ENCODE data around the gene GID8.

DNA sequence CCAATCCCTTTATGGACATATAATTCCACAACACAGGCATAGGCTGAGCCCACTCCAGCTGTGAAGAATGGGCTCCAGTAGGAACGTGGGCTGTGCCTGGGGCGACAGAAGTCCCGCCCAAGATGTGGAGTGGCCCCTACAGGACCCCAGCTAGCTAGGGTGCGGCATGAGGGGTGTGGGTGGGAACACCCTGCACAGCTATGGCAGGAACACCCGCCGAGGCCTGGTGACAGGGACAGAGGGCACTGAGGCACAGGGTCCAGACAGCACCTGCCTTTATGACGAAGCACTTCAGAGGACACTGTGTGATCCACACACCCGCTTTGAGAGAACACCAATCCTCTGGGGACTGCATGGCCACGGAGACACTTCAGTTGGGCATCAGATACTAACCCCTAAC lies 48.1 kb upstream of the GID8 start:
- TF ChIP-seq, protein P1, sequence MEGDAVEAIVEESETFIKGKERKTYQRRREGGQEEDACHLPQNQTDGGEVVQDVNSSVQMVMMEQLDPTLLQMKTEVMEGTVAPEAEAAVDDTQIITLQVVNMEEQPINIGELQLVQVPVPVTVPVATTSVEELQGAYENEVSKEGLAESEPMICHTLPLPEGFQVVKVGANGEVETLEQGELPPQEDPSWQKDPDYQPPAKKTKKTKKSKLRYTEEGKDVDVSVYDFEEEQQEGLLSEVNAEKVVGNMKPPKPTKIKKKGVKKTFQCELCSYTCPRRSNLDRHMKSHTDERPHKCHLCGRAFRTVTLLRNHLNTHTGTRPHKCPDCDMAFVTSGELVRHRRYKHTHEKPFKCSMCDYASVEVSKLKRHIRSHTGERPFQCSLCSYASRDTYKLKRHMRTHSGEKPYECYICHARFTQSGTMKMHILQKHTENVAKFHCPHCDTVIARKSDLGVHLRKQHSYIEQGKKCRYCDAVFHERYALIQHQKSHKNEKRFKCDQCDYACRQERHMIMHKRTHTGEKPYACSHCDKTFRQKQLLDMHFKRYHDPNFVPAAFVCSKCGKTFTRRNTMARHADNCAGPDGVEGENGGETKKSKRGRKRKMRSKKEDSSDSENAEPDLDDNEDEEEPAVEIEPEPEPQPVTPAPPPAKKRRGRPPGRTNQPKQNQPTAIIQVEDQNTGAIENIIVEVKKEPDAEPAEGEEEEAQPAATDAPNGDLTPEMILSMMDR (IDR thresholded peaks at IDR 0.05; ENCODE audit: poor library complexity, severe bottlenecking), result no peak
- TF ChIP-seq TAF1 (IDR thresholded peaks at IDR 0.05; ENCODE audit: low read depth) (no peak), EZH2 (IDR thresholded peaks at IDR 0.05; ENCODE audit: borderline replicate concordance, insufficient read depth, low read length, poor library complexity, severe bottlenecking) (no peak), POLR2AphosphoS5 (IDR thresholded peaks at IDR 0.05) (no peak), MXI1 (conservative IDR thresholded peaks at IDR 0.05; ENCODE audit: poor library complexity, severe bottlenecking) (no peak), RAD21 (conservative IDR thresholded peaks at IDR 0.05) (no peak), EP300 (conservative IDR thresholded peaks at IDR 0.05; ENCODE audit: poor library complexity, severe bottlenecking) (no peak), SMC3 (conservative IDR thresholded peaks at IDR 0.05; ENCODE audit: poor library complexity) (no peak)
- TF ChIP-seq, protein P2, sequence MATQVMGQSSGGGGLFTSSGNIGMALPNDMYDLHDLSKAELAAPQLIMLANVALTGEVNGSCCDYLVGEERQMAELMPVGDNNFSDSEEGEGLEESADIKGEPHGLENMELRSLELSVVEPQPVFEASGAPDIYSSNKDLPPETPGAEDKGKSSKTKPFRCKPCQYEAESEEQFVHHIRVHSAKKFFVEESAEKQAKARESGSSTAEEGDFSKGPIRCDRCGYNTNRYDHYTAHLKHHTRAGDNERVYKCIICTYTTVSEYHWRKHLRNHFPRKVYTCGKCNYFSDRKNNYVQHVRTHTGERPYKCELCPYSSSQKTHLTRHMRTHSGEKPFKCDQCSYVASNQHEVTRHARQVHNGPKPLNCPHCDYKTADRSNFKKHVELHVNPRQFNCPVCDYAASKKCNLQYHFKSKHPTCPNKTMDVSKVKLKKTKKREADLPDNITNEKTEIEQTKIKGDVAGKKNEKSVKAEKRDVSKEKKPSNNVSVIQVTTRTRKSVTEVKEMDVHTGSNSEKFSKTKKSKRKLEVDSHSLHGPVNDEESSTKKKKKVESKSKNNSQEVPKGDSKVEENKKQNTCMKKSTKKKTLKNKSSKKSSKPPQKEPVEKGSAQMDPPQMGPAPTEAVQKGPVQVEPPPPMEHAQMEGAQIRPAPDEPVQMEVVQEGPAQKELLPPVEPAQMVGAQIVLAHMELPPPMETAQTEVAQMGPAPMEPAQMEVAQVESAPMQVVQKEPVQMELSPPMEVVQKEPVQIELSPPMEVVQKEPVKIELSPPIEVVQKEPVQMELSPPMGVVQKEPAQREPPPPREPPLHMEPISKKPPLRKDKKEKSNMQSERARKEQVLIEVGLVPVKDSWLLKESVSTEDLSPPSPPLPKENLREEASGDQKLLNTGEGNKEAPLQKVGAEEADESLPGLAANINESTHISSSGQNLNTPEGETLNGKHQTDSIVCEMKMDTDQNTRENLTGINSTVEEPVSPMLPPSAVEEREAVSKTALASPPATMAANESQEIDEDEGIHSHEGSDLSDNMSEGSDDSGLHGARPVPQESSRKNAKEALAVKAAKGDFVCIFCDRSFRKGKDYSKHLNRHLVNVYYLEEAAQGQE (IDR thresholded peaks at IDR 0.05; ENCODE audit: borderline replicate concordance), result no peak
